GM12801 (cell line): ENCODE measurements around the gene PLA2G7.

Experiments
- CTCF ChIP-seq: IDR thresholded peaks from one replicate; pipeline ENCODE4 v1.5.1; 2011; ENCODE audit warnings: control low read depth; ENCODE audit not compliant: insufficient read length; ENCODE audit errors: extremely low read depth

The PLA2G7 gene

DNA sequence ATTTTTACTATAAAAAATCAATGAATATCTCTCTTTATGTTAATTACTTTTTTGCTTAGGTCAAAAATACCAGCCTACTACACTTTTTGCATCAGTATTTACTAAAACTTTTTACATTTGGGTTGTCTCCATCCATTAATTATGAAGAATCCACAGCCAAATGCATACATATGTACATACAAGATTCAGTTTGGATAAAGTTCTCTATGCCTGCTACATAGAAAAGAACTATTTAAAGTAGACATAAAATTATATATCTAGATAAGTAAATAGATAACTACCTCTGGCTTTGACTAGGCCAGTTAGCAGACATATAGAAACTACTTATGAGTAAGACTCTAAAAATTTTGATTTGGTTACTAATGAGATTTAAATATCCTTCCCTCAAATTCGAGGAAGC is 35.2 kb downstream of the PLA2G7 start:
- TF ChIP-seq CTCF, result no peak

- no peak for TF ChIP-seq CTCF
Observed at GRCh38 chr6:46690911-46691451, 44.2 kb downstream of the PLA2G7 start.

DNA sequence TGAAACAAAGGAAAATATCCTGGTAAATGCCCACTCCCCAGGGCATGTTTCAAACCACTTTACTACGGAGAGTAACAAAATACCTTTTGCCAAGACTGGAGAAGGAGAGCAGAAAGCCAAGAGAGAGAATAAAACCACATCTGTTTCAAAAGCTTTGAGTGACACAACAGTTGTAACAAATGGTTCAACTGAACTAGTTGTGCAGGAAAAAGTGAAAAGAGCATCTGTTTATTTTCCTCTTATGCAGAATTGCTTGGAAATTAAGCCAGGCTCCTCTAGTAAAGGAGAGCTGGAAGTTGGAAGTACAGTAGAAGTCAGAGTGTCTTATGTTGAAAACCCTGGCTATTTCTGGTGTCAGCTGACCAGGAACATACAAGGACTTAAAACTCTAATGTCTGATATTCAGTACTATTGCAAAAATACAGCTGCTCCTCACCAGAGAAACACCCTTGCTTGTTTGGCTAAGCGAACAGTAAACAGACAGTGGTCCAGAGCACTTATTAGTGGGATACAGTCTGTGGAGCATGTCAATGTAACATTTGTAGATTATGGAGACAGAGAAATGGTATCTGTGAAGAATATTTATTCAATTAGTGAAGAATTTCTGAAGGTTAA is 44.9 kb downstream of the PLA2G7 start:
- TF ChIP-seq CTCF, result no peak

GRCh38 chr6:46689657-46690056 is 45.5 kb downstream of the PLA2G7 start:
- TF ChIP-seq CTCF, result no peak

GRCh38 chr6:46688966-46689335 is 46.2 kb downstream of the PLA2G7 start:
- TF ChIP-seq CTCF, result no peak

DNA sequence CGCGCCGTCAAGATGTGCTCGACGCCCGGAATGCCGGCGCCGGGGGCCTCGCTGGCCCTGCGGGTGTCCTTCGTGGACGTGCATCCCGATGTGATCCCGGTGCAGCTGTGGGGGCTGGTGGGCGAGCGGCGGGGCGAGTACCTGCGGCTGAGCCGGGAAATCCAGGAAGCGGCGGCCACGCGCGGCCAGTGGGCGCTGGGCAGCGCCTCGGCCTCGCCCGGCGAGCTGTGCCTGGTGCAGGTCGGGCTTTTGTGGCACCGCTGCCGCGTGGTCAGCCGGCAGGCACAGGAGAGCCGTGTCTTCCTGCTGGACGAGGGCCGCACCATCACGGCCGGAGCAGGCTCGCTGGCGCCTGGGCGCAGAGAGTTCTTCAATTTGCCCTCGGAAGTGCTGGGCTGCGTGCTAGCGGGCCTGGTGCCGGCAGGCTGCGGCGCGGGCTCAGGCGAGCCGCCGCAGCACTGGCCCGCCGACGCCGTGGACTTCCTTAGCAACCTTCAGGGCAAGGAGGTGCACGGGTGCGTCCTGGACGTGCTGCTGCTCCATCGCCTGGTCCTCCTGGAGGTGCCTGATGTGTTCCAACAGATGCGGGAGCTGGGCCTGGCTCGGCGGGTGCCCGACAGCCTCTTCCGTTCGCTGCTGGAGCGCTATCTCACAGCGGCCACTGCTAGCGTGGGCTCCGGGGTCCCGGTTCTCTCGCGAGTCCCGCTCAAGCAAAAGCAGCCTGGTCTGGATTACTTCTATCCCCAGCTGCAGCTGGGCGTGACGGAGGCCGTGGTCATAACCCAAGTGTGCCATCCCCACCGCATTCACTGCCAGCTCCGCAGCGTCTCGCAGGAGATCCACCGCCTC is 46.8 kb downstream of the PLA2G7 start:
- no peak for TF ChIP-seq CTCF

DNA sequence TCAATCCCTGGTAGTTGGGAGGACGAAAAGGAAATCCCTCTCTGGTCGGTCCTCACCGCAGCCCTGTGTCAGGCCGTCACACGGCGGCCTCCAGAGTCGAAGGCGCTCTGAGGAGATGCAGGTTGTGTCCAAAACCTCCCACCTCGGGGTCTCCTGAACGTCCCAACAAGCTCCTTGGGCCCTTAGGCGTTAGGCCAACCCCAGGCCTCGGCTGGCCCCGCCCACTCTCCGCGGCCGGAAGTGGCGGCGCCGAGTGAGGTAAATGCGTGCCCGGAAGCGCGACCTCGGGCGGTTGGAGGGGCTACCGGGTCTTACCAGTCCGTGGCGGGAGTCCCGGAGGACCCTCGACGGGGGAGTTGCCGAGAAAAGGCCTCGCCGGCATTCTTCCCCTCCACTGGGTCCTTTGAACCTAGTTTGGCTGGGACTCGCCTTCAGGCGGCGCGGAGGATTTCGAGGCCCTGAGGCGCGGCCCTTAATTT is 47.5 kb downstream of the PLA2G7 start, which contains the start of gene TDRD6:
TDRD6 (plus strand) TSS at position 267 of the 479 bp plus-strand sequence. CDS start 244 bp downstream, outside the sequence.
- no peak for TF ChIP-seq CTCF
